HEK293 (cell line): Measurements from ENCODE around the gene MC1R.
A peak's percentile ranks its signal among the peaks of the same experiment; 100 is the strongest.

Experiments used
- CTCF ChIA-PET: fragments of 350-600 bp; formaldehyde crosslinking; extraction: SDS; loops from one replicate; lab custom pipeline; 2021; ENCODE audit warnings: antibody characterized with exemption; lab: Yijun Ruan, JAX
- POLR2A ChIA-PET: fragments of 300-600 bp; formaldehyde crosslinking; extraction: SDS; loops from one replicate; lab custom pipeline; 2020; ENCODE audit warnings: antibody characterized with exemption, inconsistent platforms; lab: Yijun Ruan, JAX
- H3K27ac ChIP-seq: fragments of 200-500 bp; sonication (Bioruptor generic); 2 replicates; pipeline ENCODE4 v1.5.1; 2014; ENCODE audit warnings: low read depth, low read length, control low read depth, inconsistent platforms; ENCODE audit errors: extremely low read depth
- H3K36me3 ChIP-seq, 2 experiments: fragments of 200-500 bp in 1 of 2; sonication (Bioruptor generic) in 1 of 2; 1 replicate in 1 of 2; 2 replicates in 1 of 2; pipeline ENCODE4 v1.5.1; 2014 to 2017; ENCODE audit warnings: inconsistent platforms in 2 of 2, low read length in 2 of 2; ENCODE audit not compliant: control insufficient read depth in 2 of 2, insufficient read depth in 1 of 2
- H3K4me1 ChIP-seq: fragments of 200-500 bp; sonication (Bioruptor generic); 2 replicates; pipeline ENCODE4 v1.5.1; 2014; ENCODE audit warnings: mild to moderate bottlenecking, low read length, inconsistent platforms; ENCODE audit not compliant: control insufficient read depth, insufficient read depth
- H3K4me3 ChIP-seq: 2 replicates; pipeline ENCODE4 v1.5.1; 2011; ENCODE audit warnings: low read depth, mild to moderate bottlenecking, control low read depth, low read length, moderate library complexity
- H3K9me3 ChIP-seq: fragments of 200-500 bp; sonication (Bioruptor generic); 2 replicates; pipeline ENCODE4 v1.5.1; 2014; ENCODE audit warnings: low read depth, low read length, inconsistent platforms; ENCODE audit not compliant: control insufficient read depth, insufficient read depth
- EGR2 ChIP-seq: fragments of 450-650 bp; formaldehyde crosslinking; IDR thresholded peaks from 2 replicates; pipeline ENCODE4 v1.5.1; 2016; ENCODE audit warnings: low read depth, missing biosample characterization, missing genetic modification characterization
- GFI1B ChIP-seq: fragments of 450-650 bp; formaldehyde crosslinking; IDR thresholded peaks from 2 replicates; pipeline ENCODE4 v1.5.1; 2016; ENCODE audit warnings: missing biosample characterization, missing genetic modification characterization
- HOXC10 ChIP-seq: sonication (generic); formaldehyde crosslinking; IDR thresholded peaks from 2 replicates; pipeline ENCODE4 v1.8.1; 2023; ENCODE audit warnings: mild to moderate bottlenecking, missing genetic modification reagents
- RBAK ChIP-seq: fragments of 450-650 bp; formaldehyde crosslinking; IDR thresholded peaks from 2 replicates; pipeline ENCODE4 v1.5.1; 2016; ENCODE audit warnings: missing biosample characterization, missing genetic modification characterization
- SP2 ChIP-seq: fragments of 450-650 bp; formaldehyde crosslinking; IDR thresholded peaks from 2 replicates; pipeline ENCODE4 v1.5.1; 2016; ENCODE audit warnings: missing biosample characterization, missing genetic modification characterization
- YY2 ChIP-seq: fragments of 450-650 bp; formaldehyde crosslinking; IDR thresholded peaks from 2 replicates; pipeline ENCODE4 v1.5.1; 2016; ENCODE audit warnings: missing biosample characterization, missing genetic modification characterization
- ZBTB17 ChIP-seq: fragments of 450-650 bp; formaldehyde crosslinking; IDR thresholded peaks from 2 replicates; pipeline ENCODE4 v1.5.1; 2016; ENCODE audit warnings: missing biosample characterization, missing genetic modification characterization
- ZBTB8A ChIP-seq: fragments of 450-650 bp; formaldehyde crosslinking; IDR thresholded peaks from 2 replicates; pipeline ENCODE4 v1.5.1; 2016; ENCODE audit warnings: missing biosample characterization, missing genetic modification characterization
- ZNF239 ChIP-seq: fragments of 450-650 bp; formaldehyde crosslinking; IDR thresholded peaks from 2 replicates; pipeline ENCODE4 v1.5.1; 2016; ENCODE audit warnings: missing biosample characterization, missing genetic modification characterization
- ZNF266 ChIP-seq: fragments of 450-650 bp; formaldehyde crosslinking; IDR thresholded peaks from 2 replicates; pipeline ENCODE4 v1.5.1; 2016; ENCODE audit warnings: missing biosample characterization, missing genetic modification characterization, low read depth
- ZNF292 ChIP-seq: fragments of 450-650 bp; formaldehyde crosslinking; IDR thresholded peaks from 2 replicates; pipeline ENCODE4 v1.5.1; 2016; ENCODE audit warnings: low read depth, missing biosample characterization, missing genetic modification characterization, borderline replicate concordance
- ZNF335 ChIP-seq: fragments of 450-650 bp; formaldehyde crosslinking; conservative IDR thresholded peaks from 2 replicates; pipeline ENCODE4 v1.5.1; 2016; ENCODE audit warnings: missing biosample characterization, missing genetic modification characterization
- ZNF350 ChIP-seq: fragments of 450-650 bp; formaldehyde crosslinking; IDR thresholded peaks from 2 replicates; pipeline ENCODE4 v1.5.0; 2017; ENCODE audit warnings: missing biosample characterization, mild to moderate bottlenecking, missing genetic modification characterization
- ZNF391 ChIP-seq: fragments of 450-650 bp; formaldehyde crosslinking; IDR thresholded peaks from 2 replicates; pipeline ENCODE4 v1.5.1; 2016; ENCODE audit warnings: low read depth, missing biosample characterization, missing genetic modification characterization, borderline replicate concordance
- ZNF394 ChIP-seq: fragments of 450-650 bp; formaldehyde crosslinking; IDR thresholded peaks from 2 replicates; pipeline ENCODE4 v1.5.1; 2016; ENCODE audit warnings: missing biosample characterization, missing genetic modification characterization, mild to moderate bottlenecking, moderate library complexity, borderline replicate concordance
- ZNF629 ChIP-seq: fragments of 450-650 bp; formaldehyde crosslinking; IDR thresholded peaks from 2 replicates; pipeline ENCODE4 v1.5.1; 2017; ENCODE audit warnings: missing biosample characterization, missing genetic modification characterization
- ZNF664 ChIP-seq: fragments of 450-650 bp; formaldehyde crosslinking; IDR thresholded peaks from 2 replicates; pipeline ENCODE4 v1.5.1; 2016; ENCODE audit warnings: missing biosample characterization, missing genetic modification characterization
- ZNF768 ChIP-seq: fragments of 450-650 bp; formaldehyde crosslinking; IDR thresholded peaks from 2 replicates; pipeline ENCODE4 v1.5.1; 2018; ENCODE audit warnings: missing biosample characterization, mild to moderate bottlenecking, missing genetic modification characterization
- TF ChIP-seq, protein P1 (sequence below): fragments of 450-650 bp; formaldehyde crosslinking; IDR thresholded peaks from 2 replicates; pipeline ENCODE4 v1.5.1; 2016; ENCODE audit warnings: missing biosample characterization, missing genetic modification characterization

Gene MC1R

GRCh38 chr16:89919535-89920406 lies 1.1 kb downstream of the MC1R start:
- TF ChIP-seq ZNF768 (tag by site-specific recombination) (no peak), ZNF629 (no peak), ZNF292 (tag by site-specific recombination) (no peak), ZNF239 (no peak)
- TF ChIP-seq, protein P1, sequence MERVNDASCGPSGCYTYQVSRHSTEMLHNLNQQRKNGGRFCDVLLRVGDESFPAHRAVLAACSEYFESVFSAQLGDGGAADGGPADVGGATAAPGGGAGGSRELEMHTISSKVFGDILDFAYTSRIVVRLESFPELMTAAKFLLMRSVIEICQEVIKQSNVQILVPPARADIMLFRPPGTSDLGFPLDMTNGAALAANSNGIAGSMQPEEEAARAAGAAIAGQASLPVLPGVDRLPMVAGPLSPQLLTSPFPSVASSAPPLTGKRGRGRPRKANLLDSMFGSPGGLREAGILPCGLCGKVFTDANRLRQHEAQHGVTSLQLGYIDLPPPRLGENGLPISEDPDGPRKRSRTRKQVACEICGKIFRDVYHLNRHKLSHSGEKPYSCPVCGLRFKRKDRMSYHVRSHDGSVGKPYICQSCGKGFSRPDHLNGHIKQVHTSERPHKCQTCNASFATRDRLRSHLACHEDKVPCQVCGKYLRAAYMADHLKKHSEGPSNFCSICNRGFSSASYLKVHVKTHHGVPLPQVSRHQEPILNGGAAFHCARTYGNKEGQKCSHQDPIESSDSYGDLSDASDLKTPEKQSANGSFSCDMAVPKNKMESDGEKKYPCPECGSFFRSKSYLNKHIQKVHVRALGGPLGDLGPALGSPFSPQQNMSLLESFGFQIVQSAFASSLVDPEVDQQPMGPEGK (tag by site-specific recombination) = no peak
- Histone ChIP-seq H3K36me3 (no peaks in the 10 kb centered on the region), H3K27ac (no peak overlapping the region), H3K4me3 (no peak overlapping the region), H3K4me1 (peaks cover 28% of the 10 kb centered on the region), H3K9me3 (no peaks in the 10 kb centered on the region)
- ChIA-PET POLR2A (interaction anchor here (0.8 kb wide), 1 partner anchor 10 kb away, joined by 3 read pairs; no protein-coding TSS in a partner anchor), CTCF (interaction anchor here (1.7 kb wide), 1 partner anchor 10 kb away, joined by 8 read pairs; no protein-coding TSS in a partner anchor)

DNA sequence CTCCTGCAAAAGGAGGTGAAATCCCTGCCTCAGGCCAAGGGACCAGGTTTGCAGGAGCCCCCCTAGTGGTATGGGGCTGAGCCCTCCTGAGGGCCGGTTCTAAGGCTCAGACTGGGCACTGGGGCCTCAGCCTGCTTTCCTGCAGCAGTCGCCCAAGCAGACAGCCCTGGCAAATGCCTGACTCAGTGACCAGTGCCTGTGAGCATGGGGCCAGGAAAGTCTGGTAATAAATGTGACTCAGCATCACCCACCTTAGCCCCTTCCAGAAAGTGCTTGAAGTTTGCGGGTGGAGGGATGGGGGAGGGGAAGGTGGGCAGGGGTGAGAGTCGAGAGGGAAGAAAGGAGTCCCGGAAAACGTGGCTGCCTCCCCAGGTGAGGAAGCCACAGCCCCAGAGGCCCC lies 2.1 kb downstream of the MC1R start:
- Histone ChIP-seq H3K4me1 (peaks cover 28% of the 10 kb centered on the region), H3K4me3 (no peak overlapping the region), H3K27ac (peak overlapping the region; percentile 16; the same call in 1 of the 2 replicates), H3K9me3 (no peaks in the 10 kb centered on the region), H3K36me3 (no peaks in the 10 kb centered on the region)
- no peak for TF ChIP-seq ZNF350 (tag by site-specific recombination)
- TF ChIP-seq ZBTB8A (tag by site-specific recombination) = peak; percentile 64
- peak; percentile 54 for TF ChIP-seq ZNF335 (tag by site-specific recombination)
- TF ChIP-seq ZNF664 = no peak
- TF ChIP-seq EGR2 (tag by site-specific recombination) = peak; percentile 25; the same call in 1 of the 2 replicates
- ChIA-PET CTCF (no interaction called here), POLR2A (no interaction called here)

DNA sequence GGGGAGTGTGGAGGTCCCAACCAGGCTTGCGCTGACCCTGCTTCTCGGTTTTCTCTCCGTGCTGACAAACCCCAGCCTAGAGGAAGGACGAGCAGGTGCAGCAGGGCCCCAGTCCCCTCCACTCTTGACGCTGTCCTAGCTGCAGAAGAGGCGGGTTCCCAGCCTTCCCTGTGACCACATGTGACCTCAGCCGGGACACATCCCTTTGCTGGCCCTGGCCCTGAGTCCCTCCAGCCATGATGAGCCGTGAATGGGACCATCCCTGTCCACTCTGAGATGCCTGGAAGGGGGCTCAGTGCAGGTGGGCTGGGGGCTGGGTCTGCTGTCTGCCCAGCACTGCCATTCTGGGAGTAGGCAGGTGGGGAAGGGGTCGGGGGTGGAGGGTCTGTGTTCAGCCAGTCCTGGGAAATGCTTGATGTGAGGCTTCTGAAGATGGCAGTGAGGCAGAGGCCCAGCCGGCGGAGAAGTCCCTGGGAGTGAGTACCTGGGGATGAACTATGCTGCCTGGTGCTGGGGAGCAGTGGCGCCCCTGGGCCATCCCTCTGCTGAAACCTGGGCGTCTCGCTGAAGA lies 2.6 kb downstream of the MC1R start:
- peaks cover 28% of the 10 kb centered on the region for H3K4me1 ChIP-seq
- no peaks in the 10 kb centered on the region for H3K9me3 ChIP-seq
- TF ChIP-seq YY2 (tag by site-specific recombination) (peak; percentile 30; the same call in 1 of the 2 replicates), SP2 (no peak), ZNF266 (no peak), GFI1B (no peak), HOXC10 (CRISPR knock-in tag) (no peak), ZNF391 (tag by site-specific recombination) (no peak), ZBTB17 (no peak), RBAK (no peak), ZNF394 (no peak)
- no peaks in the 10 kb centered on the region for H3K36me3 ChIP-seq
- H3K4me3 ChIP-seq = no peak overlapping the region
- POLR2A ChIA-PET = interaction anchor here (0.6 to 2.5 kb wide), 12 partner anchors 10 to 221 kb away, joined by 3 to 32 read pairs (median 7); partner anchors contain the start of genes DBNDD1, SPATA2L and TCF25
- H3K27ac ChIP-seq = peak overlapping the region; percentile 16; the same call in 1 of the 2 replicates
- CTCF ChIA-PET = interaction anchor here (0.7 to 2.7 kb wide), 2 partner anchors 11 to 45 kb away, joined by 3 to 16 read pairs; no protein-coding TSS in a partner anchor
